Measurements from ENCODE around the gene SH3GL3.

SH3GL3 gene, protein sequence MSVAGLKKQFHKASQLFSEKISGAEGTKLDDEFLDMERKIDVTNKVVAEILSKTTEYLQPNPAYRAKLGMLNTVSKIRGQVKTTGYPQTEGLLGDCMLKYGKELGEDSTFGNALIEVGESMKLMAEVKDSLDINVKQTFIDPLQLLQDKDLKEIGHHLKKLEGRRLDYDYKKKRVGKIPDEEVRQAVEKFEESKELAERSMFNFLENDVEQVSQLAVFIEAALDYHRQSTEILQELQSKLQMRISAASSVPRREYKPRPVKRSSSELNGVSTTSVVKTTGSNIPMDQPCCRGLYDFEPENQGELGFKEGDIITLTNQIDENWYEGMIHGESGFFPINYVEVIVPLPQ

DNA sequence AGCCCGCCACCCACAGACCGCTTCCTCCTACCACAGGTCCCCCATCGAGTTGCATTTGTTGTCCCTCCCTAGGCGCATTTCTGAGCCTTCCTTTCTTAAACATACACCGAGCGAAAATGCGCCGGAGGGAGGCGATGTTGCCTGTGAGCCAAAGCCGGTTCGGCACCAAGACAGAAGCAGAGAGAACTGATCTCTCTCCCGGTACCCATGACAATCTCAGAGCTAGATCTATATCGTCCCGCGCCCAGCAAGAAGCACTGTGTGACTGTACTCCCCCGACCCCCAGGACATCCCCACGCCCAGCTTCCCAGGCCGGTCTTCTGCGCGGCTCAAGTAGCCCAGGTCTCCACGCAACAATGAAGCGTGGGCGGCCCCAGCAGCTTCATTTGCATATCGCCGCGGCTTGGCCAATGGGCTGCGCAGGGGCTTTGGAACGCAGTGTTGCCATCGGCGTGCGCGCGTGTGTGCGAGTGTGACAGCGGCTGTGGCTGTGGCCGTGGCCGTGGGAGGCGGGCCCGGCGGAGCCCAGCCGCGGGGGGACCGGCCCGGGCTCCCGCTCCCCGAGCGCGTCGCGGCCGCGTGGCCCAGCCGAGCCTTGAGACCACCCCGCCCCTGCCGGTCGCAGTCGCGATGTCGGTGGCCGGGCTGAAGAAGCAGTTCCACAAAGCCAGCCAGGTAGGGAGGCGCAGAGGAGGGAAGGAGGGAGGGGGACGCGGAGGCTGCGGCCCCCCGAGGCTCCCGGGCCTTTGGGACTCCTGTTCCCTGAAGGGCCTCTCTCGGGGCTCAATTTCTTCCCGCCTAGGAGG, at the start of gene SH3GL3:
SH3GL3 (plus strand) TSS at position 438 of the 806 bp plus-strand sequence; CDS start at position 631, 193 bp downstream.
- no peak for DNase-seq

DNA sequence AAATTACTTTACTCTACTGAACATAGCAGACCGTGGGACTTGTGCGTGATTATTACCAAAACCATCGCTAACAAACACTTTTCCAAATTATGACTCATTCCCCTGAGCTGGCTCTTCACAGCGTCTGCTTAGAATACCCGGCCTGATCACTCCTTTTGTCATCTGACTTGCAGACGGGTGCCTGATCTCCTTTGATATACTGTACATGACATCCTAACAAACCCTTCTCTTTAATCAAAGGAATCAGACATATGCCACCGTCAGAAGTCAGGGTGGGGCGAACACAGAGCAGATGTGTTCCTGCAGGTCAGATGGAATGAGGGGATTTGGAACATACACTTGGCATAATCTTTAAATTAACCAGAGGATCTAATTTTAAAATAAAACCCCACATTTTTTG, 48.5 kb upstream of the SH3GL3 start:
- no peak for DNase-seq

DNA sequence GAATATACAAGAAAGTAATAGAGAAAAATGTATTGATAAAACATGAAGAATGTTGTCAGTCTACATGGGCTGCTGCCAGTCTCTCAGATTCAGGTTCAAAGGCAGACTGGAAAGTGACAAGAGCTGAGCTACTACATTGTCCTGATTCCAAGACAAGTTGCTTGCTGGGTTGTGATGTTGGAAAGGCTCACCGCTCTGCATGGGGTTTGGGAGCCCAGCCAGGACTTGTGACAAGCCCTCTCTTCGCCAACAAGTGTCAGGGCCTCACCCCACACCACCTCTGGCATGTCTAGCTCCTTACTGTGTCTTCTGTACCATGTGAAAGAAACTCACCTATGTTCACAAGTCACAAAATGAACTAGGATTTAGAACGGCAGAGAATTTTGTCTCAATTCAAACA, 43.0 kb upstream of the SH3GL3 start:
- no peak for DNase-seq

DNA sequence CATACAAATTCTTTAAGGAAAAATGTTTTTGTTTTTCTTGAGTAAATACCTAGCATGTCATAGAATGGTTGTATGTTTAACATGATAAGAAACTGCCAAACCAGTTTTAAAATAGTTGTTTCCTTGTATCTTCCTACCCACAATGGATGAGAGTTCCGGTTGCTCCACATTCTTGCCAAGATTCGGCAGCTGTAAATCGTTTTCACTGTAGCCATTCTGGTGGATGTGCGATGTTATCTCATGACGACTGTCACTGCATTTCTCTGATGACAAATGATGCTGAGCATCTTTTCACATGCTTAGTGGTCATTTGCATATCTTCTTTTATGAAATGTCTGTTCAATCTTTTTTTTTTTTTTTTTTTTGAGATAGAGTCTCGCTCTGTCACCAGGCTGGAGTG, 36.6 kb upstream of the SH3GL3 start:
- DNase-seq = no peak

DNA sequence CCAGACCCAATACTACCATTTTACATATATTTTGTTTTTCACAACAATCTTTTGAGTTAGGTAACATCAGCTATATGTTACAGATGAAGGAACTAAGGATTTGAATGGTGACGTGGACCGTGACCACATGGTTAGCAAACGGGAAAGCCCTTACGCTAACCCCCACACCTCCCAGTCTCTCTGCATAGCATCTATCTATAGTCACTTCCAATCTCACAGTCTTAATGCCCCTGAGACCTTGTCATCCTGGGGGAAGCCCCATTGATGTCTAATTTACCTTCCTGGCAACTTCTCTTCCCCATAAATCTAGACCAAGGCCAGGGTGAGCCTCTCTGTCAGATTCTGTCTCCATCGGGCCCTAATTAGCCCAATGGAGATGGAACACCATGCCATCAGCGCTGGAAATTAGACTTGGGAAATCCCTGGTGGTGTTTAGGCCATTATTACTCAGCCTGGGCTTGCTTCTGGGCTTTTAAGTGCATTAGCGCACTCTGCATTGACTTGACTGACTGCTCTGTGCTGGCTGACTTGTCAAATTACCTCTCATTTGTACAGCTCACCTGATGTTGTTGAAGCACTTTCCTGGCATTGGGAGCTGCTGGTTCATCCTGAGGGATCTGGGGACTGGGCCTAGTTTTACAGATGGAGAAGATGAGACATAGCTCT, 34.0 kb upstream of the SH3GL3 start:
- no peak for DNase-seq

DNA sequence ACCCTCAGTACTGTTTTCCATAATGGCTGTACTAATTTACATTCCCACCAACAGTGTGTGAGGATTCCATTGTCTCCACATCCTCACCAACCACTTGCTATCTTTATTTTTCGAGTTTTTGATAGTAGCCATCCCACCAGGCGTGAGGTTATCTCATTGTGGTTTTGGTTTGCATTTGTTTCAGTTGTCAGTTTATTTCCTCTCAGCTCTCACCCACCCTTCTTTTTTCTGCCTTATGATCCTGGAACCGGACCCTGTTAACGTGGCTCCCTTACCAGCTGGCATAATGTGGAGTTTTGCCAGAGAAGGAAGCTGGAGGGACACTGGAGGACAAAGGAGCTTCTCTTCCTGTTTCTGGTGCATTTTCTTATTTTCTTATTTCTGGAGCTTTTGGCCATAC, 25.1 kb upstream of the SH3GL3 start:
- DNase-seq = no peak

DNA sequence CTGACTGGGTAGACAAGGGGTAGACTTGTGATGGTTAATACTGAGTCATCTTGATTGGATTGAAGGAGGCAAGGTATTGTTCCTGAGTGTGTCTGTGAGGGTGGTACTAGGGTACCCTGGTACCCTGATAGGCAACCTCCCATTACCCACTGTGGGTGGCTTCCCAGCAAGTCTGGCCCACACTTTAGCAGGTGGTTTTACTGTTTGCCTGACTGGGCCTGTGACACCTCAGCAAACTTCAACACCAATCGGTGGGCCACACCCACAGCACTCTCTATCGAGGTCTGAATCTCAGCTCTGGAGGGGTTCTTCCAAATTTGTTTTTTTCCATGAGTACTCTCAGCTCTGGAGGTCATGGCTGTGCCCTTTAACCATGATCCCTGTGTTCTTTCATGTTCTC, 24.6 kb upstream of the SH3GL3 start:
- DNase-seq = no peak

DNA sequence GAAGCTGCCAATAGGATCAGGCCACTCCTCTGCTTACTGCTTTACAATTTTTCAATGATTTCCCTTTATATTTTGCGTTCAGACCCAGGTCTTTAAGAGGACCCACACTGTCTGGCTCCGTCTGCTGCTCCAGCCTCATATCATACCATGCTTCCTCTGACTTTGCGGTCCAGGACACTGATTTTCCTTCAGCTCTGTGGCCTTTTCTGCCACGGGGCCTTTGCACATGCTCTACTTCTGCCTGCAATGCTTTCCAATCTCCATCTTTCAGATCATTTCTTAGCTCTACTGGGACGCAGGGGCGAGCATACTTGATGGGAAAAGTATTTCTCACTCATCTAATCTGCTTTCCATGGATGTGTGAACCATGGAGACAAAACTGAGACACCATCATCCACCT, 23.0 kb upstream of the SH3GL3 start:
- no peak for DNase-seq

DNA sequence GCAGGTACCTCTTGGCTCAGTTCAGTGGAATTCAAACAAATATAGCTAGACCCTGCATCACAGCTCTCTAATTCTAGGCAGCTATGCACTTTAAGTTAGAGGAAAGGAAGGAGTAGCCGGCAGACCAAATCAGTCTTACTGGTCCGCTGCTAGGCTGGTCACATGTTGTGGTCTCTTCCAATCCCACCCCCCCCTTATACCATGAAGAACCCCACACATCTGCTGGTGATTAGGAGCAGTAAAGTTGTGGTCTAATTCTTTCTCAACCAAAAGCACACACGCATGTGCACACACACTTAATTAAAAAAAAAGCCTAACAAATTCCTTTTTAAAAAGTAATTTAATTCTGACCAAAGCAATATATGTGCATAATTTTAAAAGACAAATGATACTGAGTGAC, 16.7 kb upstream of the SH3GL3 start:
- no peak for DNase-seq

DNA sequence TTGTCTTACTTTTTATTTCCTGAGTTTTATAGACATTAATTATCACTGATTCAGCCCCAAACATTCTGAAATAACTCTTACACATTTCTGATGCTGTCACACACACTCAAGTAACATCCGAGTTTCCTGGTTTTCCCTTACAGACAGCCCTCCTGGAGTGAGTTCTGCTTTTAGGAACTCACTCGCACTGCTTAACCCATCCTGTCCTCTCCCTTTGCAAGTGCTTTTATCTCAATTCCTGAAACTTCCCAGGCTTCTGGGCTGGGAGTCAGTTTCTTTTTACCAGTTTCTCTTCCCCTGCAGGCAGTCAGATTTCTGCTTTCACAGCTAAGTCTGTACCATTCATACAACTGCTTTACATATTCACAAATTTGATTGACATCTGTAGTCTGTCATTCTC, 15.6 kb upstream of the SH3GL3 start:
- no peak for DNase-seq

DNA sequence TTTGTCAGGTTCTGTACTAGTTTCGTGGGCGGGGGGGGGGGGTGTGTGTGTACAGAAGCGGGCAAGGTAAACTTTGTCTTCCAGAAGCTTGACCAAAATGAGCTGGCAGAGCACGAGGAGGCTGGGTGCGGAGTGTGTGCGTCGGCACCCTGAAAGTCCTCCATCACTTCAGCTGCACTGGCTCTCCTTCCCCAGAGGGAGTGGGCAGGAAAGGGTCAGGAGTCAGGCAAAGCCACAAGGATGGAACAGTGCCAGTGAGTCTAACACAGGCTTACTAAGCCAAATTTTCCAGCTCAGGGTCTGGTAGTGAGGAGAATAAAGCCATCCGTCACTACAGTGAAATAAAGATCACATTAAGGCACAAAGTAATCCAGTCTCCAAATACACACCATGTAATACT, 11.9 kb upstream of the SH3GL3 start:
- no peak for DNase-seq

DNA sequence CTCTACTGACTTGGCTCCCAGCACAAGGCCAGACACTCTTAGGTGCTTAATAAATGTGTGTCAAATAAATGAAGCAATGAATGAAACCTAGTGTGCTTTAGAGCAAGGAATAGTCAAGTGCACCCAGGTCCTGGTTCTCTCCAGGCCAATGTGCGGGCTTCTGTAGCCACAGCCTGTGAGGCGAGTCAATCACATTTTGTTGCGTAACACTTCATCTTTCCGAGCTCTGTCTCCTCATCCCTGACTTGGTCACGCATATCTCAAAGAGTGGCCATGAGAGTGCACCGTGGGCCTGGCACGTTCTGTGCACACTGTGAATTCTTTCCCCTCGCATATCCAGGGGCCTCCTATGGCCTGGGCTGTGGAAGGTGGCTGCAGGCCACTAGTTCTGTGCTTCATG, 11.4 kb upstream of the SH3GL3 start:
- DNase-seq = no peak

DNA sequence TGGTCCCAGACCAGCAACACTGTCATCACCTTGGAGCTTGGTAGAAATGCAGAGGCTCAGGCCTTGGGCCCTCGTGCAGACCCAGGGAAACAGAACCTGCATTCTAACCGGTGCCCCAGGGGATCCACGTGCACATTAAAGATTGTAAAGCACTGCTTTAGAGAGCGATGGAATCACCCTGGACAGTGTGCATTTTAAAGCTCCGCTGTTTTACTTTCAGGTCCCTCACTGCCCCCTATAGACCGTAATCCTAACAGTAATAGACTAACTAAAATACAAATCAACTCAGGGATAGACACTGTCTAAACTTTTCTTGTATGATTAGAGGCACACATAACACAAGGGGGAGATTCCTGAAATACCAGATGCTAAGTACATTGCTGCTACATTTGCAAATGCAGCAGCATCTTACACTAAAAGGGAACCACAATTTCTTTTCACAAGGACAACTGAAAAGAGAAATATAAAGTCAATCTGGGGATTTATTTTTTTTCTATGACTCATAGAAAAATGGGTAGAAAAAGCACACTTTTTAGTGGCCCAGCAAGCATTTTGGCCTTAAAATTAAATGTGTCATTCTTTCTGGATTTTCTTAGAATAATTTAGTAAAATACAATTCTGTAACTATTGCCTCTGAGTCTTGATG, 10.5 kb upstream of the SH3GL3 start:
- DNase-seq = no peak

DNA sequence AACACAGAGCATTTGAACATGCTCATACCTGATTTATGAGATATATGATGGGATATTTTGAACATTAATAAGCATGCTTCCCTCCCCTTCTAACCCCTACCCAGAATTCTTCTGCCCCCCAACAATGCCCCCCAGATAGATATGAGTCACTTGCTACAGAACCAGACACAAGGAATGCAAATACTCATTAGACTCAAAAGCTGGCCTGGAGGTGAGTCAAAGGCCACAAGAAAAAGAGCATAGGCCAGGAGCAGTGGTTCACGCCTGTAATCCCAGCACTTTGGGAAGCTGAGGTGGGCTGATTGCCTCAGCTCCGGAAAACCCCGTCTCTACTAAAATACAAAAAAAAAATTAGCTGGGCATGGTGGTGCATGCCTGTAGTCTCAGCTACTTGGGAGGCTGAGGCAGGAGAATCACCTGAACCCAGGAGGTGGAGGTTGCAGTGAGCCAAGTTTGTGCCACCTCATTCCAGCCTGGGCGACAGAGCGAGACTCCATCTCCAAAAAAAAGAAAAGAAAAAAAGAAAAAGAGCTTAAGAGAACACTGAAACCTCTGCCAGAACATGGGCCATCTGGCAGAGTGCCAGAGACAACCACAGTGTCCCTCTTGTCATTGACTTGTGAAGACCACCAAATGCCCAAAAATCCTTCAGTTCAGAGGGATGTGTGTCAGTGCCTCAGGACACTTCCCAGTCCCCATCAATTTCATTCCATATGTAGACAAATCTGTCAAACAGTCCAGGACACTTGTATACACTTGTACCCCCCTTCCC, 3.9 kb upstream of the SH3GL3 start:
- DNase-seq = no peak

DNA sequence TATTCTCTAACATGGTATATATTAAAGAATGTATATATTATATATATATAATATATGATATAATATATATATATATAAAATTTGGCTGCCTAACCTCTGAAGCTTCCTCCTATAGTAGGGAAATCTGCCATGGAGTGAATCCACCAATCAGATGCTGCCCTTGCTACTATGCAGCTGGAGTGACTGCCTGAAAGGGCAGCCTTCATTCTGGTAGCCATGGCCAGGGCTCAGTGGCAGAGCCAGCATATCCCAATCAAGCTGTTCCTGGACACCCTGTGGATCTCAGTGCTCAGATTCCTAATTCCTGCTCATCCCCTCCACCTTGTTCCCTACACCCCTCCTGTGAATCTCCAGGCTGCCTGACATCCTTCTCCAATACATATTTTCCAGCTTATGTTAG, 2.2 kb upstream of the SH3GL3 start:
- no peak for DNase-seq

DNA sequence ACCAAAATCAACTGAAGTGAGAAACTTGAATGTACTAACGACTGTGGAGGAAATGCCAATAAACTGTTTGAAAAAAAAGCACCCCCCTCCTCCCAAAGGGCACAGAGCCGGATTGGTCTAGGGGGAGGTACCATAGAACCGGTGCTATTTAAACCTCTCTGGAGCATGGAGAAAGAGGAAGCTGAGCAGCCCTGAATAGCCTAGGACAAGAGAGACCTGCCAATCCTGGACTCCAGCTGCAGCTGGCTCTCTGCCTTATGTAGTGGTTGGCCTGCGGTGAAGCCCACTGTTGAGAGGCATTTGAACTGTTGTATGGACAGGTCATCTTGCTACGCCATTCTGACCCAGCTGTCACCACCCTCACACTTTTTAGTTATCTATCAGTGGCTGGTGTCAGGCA, 1.5 kb upstream of the SH3GL3 start:
- no peak for DNase-seq

DNA sequence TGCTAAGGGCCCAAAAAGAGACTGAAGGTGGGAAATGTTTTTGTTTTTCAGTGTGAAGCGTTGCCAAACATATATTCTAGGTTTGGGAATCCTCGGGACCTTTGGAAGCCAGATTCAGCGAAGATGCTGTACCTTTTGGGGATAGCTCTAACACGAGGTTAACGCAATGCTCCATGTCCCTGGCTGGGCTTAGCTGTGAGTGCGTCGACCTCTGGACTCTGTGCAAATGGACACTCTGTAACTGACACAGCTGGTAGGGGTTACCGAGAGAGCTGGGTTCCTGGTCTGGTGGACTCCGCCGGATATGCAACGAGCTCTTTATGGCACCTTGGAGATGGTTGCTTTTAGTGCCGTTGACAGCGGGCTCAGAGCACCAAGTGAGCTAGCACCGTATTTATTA, 724 bp upstream of the SH3GL3 start:
- DNase-seq = no peak

DNA sequence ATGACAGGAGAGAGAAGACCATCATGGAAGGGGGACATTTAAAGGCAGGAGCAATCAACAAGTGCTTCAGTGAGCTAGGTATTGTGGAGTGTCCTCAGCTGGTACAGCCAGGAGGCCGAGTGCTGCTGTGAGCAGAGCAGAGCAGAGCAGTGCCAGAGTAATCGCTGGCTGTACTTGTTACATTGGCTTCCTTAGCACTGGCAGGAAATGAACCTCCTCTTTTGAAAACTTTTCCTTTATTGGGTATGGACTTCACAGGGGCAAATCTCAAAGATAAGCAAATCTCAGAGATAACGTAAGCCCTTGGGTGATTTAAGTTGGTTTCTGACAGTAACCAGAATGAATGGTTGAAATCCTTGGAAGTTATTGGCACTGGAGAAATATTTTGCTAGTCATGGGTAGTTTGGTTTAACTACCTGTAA, 2.1 kb downstream of the SH3GL3 start:
- DNase-seq = no peak

DNA sequence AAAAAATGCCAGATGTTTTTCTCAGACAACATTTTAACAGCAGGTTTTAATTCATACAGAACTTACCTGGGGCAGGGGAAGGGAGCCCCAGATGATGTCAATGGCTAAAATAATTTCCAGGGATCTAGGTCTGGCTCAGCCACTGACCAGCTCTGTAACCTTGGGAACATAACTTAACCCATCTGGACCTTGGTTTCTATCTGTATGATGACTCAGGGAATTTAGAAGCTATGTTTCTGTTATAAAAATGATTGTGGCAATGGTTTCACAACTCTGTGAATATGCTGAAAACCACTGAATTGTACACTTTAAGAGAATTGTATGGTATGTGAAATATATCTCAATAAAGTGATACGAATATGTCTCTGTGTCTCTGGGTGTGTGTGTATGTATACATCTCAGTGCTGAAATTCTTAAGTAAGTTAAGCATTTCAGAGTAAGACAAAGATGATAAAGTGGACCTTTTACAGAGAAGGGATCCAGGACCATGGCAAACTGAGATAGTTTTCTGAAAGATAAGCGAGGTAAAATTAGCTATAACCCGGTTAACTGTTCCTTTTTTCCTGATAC, 2.9 kb downstream of the SH3GL3 start:
- no peak for DNase-seq

DNA sequence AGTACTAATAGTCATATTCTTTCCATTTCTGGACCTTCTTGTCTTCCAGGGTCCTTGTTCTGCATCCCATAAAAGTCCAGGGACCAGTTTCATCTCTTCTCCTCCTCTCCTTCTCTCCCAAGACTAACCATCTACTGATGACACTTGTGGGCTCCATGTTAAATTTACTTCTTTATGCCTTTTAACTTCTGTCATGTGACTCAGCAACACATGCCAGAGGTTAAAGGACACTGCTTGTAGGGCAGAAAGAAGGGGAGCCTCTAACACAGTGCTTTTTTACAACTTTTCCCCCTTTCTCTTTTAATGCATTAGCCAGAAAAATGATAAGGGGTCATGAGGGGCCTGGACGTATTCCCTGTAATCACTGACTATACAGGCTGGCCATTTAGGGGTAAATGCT, 10.0 kb downstream of the SH3GL3 start:
- no peak for DNase-seq

DNA sequence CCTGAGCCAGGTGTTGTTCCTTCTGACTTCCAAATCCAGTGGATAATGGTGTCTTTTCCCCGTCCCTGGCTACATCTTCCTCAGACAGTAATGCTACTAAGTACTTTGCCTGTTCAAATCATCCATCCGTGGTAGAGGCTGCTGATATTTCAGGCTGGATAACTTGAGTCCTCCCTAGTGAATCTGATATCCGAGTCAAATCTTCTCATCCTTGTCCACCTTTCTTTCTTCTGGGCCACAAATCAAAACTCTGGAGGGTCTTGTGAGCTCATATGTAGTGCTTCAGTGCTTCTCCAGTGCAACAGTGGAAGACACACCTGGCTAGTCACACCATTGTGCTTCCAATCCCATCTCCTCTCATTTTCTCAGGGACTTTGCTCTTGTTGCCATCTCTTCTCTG, 11.2 kb downstream of the SH3GL3 start:
- no peak for DNase-seq

DNA sequence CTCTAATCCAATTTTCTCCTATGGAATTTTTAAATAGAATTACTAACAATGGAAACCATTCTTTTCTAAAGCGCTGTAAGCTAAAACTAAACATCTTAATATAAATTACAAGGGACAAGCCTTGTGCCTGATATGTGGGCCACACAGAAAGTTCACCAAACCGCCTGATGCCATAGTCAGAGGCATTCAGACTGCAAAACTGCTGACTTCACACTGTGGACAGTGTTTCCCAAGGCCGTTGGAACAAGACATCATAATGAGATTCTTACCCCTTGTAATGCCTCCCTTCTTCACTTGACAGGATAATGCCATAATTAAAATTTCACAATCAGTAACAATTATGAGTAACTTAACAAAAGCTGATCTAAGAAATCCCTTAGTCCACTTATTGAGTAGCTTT, 14.9 kb downstream of the SH3GL3 start:
- DNase-seq = no peak
